Hematopoietic multipotent progenitor cell (in vitro differentiated cells): ENCODE results near the gene NUDCD3. TPM values are rescaled to one million over a fixed set of nuclear protein-coding genes. Genes with fewer than 3 reads are reported as not detected.

ENCODE experiments used
- DNase-seq, 3 donors: peaks; one replicate each; pipeline ENCODE4 v3.0.0-alpha.2; 2011 to 2015; ENCODE audit warnings: low read depth in 2 of 3, low spot score in 2 of 3
- total RNA-seq: library from RNA; depleted of rRNA; stranded (reverse); fragments of >200 nt; gene quantifications from one replicate; pipeline ENCODE4 v1.2.3, GENCODE V29; 2012

Gene NUDCD3
- total RNA-seq, 1 donor, result 59.5 TPM

GRCh38 chr7:44386139-44386913 is 104.1 kb downstream of the NUDCD3 start:
- DNase-seq, result no peak

- no peak for DNase-seq
Observed at GRCh38 chr7:44385434-44386138, 104.9 kb downstream of the NUDCD3 start.

GRCh38 chr7:44384586-44385433 is 105.6 kb downstream of the NUDCD3 start:
- no peak for DNase-seq

DNA sequence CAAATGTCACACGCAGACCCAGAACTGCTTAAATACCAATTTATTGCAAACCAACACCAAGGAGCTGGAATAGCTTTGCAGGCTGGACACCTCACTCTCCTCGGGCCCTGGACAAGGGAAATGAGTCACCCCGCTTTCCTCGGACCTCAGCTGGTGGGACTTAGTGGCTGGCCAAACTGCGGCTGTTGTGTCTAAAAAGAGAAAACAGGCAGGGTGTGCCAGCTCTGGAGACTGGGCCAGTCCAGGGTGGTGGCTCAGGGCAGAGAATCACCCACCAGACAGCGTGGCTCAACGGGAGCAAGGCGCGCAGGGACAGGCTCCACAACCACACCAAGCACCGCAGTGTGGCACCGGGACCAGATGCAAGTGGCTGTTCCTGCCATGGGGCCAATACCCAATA is 106.9 kb downstream of the NUDCD3 start:
- no peak for DNase-seq

- no peak for DNase-seq
Observed at GRCh38 chr7:44382459-44383265, 107.8 kb downstream of the NUDCD3 start.

GRCh38 chr7:44381494-44382220 is 108.8 kb downstream of the NUDCD3 start:
- no peak for DNase-seq

GRCh38 chr7:44380831-44381493 is 109.5 kb downstream of the NUDCD3 start:
- no peak for DNase-seq

GRCh38 chr7:44380189-44380830 is 110.1 kb downstream of the NUDCD3 start:
- DNase-seq, result no peak

DNA sequence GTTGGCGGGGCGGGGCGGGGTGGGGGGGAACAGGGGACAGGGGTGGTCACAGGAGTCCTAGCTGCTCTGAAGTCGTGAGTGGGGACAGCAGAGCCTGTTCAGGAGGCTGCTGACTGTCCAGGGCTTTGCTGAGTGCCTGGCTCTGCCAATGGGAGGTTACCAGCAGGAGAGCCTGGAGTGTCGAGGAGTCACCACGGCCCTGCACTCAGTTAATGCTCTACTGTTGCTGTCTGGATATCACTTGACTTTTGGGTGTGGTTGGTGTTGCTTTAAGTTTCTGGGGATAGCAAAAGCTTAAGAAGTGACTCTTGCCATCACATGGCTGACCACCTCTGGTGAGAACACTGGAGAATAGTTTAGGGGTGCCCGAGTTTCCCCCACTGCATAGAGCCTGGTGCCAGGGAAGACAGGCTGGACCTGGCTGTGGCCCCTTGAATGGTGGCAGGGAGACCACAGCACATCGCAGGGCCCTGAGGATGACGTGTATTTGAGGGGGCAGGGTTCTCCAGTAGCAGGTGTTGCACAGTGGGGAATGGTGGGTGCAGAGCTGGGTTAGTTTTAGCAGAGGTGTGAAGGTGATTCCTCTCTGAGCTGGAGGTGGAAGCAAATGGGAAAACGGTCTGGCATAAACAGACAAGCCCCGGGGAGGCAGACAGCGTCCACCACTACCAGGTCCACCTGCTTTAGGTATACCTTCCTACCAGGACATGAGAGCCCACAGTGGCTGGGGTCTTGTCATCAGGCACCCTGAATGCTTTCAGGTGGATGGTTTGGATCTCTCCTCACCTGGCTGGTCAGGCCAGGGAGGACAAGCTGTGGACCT is 110.9 kb downstream of the NUDCD3 start:
- no peak for DNase-seq

- no peak for DNase-seq
Observed at GRCh38 chr7:44378744-44379143, 111.7 kb downstream of the NUDCD3 start.

- no peak for DNase-seq
Observed at GRCh38 chr7:44377681-44378421, 112.6 kb downstream of the NUDCD3 start.

DNA sequence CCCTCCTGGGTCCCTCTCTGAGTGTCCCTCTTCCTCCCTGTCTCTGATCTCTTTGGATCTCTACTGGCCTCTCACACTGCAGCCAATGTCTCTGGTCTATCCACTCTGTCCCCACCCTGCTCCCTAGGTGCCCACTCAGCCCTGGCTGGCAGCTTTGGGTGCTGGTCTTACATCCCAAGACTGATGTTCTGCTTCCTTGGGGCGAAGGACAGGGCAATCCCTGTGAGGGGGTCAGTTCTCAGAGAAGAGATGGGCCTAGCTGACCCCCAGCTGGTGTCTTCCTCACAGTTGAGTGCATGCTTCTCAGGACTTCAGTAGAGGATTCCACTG is 113.4 kb downstream of the NUDCD3 start:
- DNase-seq, result no peak

DNA sequence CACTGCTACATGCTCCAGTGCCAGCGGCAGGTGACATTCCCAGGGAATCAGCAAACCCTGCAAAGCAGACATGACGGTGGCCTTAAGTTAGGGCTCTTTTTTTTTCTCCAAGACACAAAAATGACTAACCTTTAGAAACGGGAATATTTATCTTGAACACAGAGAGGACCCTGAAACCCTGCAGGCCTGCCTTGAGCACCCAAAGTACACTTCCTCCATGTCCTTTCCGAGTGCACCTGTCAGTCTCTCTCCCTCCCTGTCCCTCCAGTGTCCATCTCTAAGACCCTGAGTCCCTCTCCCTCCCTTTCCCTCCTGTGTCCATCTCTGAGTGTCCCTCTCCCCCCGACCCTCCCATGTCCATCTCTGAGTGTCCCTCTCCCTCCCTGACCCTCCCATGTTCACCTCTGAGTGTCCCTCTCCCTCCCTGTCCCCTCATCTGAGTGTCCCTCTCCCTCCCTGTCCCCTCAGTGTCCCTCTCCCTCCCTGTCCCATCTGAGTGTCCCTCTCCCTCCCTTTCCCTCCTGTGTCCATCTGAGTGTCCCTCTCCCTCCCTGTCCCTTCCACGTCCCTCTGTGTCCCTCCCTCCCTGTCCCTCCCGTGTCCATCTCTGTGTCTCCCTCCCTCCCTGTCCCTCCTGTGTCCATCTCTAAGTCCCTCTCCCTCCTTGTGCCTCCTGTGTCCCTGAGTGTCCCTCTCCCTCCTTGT is 113.9 kb downstream of the NUDCD3 start:
- no peak for DNase-seq

DNA sequence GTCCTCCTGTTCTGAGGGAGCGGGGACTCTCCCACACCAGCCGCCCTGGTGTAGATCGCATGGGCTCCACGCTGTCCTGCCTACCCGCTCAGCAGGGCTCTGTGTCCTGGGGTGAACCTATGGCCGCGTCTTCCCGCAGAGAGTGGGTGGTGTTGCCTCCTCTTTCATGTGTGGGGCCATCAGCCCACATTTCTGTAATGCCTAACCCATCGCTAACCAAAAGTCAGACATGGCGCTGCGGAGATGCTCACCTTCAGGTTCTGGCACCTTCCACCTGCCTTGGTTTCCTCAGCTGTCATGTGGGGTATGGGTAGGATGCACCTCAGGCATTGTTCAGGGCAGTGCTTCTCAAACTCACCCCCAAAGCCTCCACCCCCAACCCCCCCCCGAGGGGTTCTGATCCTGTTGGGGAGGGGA is 114.5 kb downstream of the NUDCD3 start:
- no peak for DNase-seq

DNA sequence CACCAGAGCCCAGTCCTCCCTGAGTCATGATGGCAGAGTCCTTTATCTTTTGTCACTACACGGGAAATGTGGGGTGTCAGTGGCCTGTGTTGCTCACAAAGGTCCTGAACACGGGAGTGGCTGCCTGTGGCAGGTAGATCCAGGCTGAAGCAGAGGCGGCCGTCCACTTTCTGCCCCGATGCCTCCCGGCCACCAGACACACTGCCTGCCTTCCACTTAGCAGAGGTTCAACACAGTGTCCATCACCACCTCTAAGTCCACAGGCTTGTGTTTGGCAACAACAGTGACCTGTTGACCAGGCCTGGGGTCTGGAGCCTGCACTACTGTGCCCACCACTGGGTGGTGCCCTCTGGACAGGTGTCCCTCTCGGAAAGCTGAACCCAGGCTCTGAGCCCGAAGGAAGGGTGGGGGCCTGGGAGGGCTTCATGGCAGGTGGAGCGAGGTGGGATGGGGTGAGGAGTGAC is 115.2 kb downstream of the NUDCD3 start:
- DNase-seq, result no peak

GRCh38 chr7:44374007-44374763 is 116.3 kb downstream of the NUDCD3 start:
- DNase-seq, result no peak
